ENCODE measurements around the gene ZIC2.

DNA sequence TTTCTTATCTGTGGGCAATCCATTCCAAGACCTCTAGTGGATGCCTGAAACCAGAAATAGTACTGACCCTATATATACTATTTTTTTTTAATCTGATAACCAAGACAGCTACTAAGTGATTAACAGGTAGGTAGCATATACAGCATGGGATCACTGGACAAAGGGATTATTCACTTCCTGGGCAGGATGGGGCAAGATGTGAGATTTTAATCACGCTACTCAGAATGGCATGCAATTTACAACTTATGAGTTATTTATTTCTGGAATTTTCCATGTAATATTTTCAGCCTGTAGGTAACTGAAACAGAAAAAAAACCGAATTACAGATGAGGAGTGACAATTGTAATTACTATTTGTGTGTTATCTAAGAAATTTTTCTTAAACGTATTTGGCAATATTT lies 41.2 kb downstream of the ZIC2 start:
- TF ChIP-seq, protein P1, sequence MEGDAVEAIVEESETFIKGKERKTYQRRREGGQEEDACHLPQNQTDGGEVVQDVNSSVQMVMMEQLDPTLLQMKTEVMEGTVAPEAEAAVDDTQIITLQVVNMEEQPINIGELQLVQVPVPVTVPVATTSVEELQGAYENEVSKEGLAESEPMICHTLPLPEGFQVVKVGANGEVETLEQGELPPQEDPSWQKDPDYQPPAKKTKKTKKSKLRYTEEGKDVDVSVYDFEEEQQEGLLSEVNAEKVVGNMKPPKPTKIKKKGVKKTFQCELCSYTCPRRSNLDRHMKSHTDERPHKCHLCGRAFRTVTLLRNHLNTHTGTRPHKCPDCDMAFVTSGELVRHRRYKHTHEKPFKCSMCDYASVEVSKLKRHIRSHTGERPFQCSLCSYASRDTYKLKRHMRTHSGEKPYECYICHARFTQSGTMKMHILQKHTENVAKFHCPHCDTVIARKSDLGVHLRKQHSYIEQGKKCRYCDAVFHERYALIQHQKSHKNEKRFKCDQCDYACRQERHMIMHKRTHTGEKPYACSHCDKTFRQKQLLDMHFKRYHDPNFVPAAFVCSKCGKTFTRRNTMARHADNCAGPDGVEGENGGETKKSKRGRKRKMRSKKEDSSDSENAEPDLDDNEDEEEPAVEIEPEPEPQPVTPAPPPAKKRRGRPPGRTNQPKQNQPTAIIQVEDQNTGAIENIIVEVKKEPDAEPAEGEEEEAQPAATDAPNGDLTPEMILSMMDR (IDR thresholded peaks at IDR 0.05 in 8 of 11, conservative IDR thresholded peaks at IDR 0.05 in 3 of 11): no peak
- TF ChIP-seq POLR2A (IDR thresholded peaks at IDR 0.05) (no peak), POLR2AphosphoS5 (IDR thresholded peaks at IDR 0.05) (no peak)
